ENCODE data around the gene STXBP5. TPM values are rescaled to one million over a fixed set of nuclear protein-coding genes. Genes with fewer than 3 reads are reported as not detected.
"Not testable (repeated sequence)": the region's sequence is repeated elsewhere in the genome, so short reads cannot be mapped to it uniquely, and the experiment has no call there.

STXBP5 gene
- total and polyA plus RNA-seq, 2 experiments from 2014 or later = 11.1 to 30.3 TPM

GRCh38 chr6:147366290-147366689 is 162.1 kb downstream of the STXBP5 start:
- TF ChIP-seq EZH2 (IDR thresholded peaks at IDR 0.05; ENCODE audit: borderline replicate concordance) (no peak), EZH2phosphoT487 (IDR thresholded peaks at IDR 0.05; ENCODE audit: low read depth, severe bottlenecking, unreplicated experiment) (no peak), CTCF (IDR thresholded peaks at IDR 0.05; ENCODE audit: poor library complexity) (no peak)
- no peaks in the 10 kb centered on the region for H3K9me3 ChIP-seq (ENCODE audit: low read depth)
- H3K9me2 ChIP-seq (replicated peaks; ENCODE audit: insufficient read depth) = no peaks in the 10 kb centered on the region
- H3K27me3 ChIP-seq = no peaks in the 10 kb centered on the region
- no peak for DNase-seq (ENCODE audit: low spot score)
- no peak overlapping the region for H2AFZ ChIP-seq
- no peaks in the 10 kb centered on the region for H3K4me1 ChIP-seq (ENCODE audit: insufficient read depth)
- H3K27ac ChIP-seq = no peak overlapping the region
- no peaks in the 10 kb centered on the region for H3K79me2 ChIP-seq
- H3K36me3 ChIP-seq (replicated peaks; ENCODE audit: insufficient read depth, low read depth) = no peaks in the 10 kb centered on the region
- no peak overlapping the region for H3K4me3 ChIP-seq
- H3K4me2 ChIP-seq = no peak overlapping the region
- H4K20me1 ChIP-seq (ENCODE audit: insufficient read depth, poor library complexity, severe bottlenecking) = no peaks in the 10 kb centered on the region

DNA sequence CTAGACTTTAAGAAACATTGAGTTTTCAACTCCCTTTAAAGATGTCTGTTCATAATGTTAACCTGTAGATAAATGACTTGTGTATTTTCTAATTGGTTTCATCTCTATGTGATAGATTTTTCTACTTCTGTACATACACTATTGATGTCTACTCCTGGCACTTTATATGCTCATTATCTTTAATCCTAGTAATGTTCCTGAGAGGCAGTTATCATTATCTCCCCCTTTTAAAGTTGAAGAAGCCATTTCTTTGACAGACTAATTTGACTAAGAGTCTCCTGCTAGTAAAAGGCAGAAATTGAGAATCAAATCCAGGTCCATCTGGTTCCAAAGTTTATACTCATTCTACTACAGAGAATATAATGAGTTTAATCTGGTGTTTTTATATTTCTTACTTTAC is 167.1 kb downstream of the STXBP5 start:
- H3K27me3 ChIP-seq = no peaks in the 10 kb centered on the region
- H3K9me3 ChIP-seq (ENCODE audit: low read depth) = no peaks in the 10 kb centered on the region
- H4K20me1 ChIP-seq (ENCODE audit: insufficient read depth, poor library complexity, severe bottlenecking) = no peaks in the 10 kb centered on the region

GRCh38 chr6:147372806-147373205 is 168.6 kb downstream of the STXBP5 start:
- Histone ChIP-seq H3K4me3 (no peak overlapping the region), H3K27ac (no peak overlapping the region), H3K79me2 (no peaks in the 10 kb centered on the region), H3K4me1 (ENCODE audit: insufficient read depth) (no peaks in the 10 kb centered on the region), H3K9me3 (ENCODE audit: low read depth) (no peaks in the 10 kb centered on the region), H3K36me3 (replicated peaks; ENCODE audit: insufficient read depth, low read depth) (no peaks in the 10 kb centered on the region), H2AFZ (no peak overlapping the region), H3K27me3 (no peaks in the 10 kb centered on the region), H4K20me1 (ENCODE audit: insufficient read depth, poor library complexity, severe bottlenecking) (no peaks in the 10 kb centered on the region), H3K4me2 (no peak overlapping the region), H3K9me2 (replicated peaks; ENCODE audit: insufficient read depth) (no peaks in the 10 kb centered on the region)
- TF ChIP-seq CTCF (IDR thresholded peaks at IDR 0.05; ENCODE audit: poor library complexity) (no peak), EZH2phosphoT487 (IDR thresholded peaks at IDR 0.05; ENCODE audit: low read depth, severe bottlenecking, unreplicated experiment) (no peak), EZH2 (IDR thresholded peaks at IDR 0.05; ENCODE audit: borderline replicate concordance) (no peak)
- WGBS (ENCODE audit: low lambda C conversion rate, missing lambda C conversion rate) = 100% methylated on average over 1 of the region's 1 CpG
- DNase-seq (ENCODE audit: low spot score) = no peak

More for the DNA sequence above, 167.1 kb downstream of the STXBP5 start:
- Histone ChIP-seq H3K4me2 (no peak overlapping the region), H2AFZ (no peak overlapping the region), H3K4me3 (no peak overlapping the region), H3K4me1 (ENCODE audit: insufficient read depth) (no peaks in the 10 kb centered on the region), H3K79me2 (no peaks in the 10 kb centered on the region), H3K36me3 (replicated peaks; ENCODE audit: insufficient read depth, low read depth) (no peaks in the 10 kb centered on the region), H3K9me2 (replicated peaks; ENCODE audit: insufficient read depth) (no peaks in the 10 kb centered on the region), H3K27ac (no peak overlapping the region)
- no peak for TF ChIP-seq EZH2 (IDR thresholded peaks at IDR 0.05; ENCODE audit: borderline replicate concordance)
- no peak for TF ChIP-seq CTCF (IDR thresholded peaks at IDR 0.05; ENCODE audit: poor library complexity)
- TF ChIP-seq EZH2phosphoT487 (IDR thresholded peaks at IDR 0.05; ENCODE audit: low read depth, severe bottlenecking, unreplicated experiment) = no peak
- no peak for DNase-seq (ENCODE audit: low spot score)

- H3K4me1 ChIP-seq (ENCODE audit: insufficient read depth) = no peaks in the 10 kb centered on the region
- 94% methylated on average over 1 of the region's 1 CpG for WGBS (ENCODE audit: low lambda C conversion rate, missing lambda C conversion rate)
- DNase-seq (ENCODE audit: low spot score) = no peak
- H3K9me3 ChIP-seq (ENCODE audit: low read depth) = no peaks in the 10 kb centered on the region
- H3K27ac ChIP-seq = no peak overlapping the region
- no peaks in the 10 kb centered on the region for H4K20me1 ChIP-seq (ENCODE audit: insufficient read depth, poor library complexity, severe bottlenecking)
- no peak overlapping the region for H2AFZ ChIP-seq
- no peaks in the 10 kb centered on the region for H3K36me3 ChIP-seq (replicated peaks; ENCODE audit: insufficient read depth, low read depth)
- H3K4me2 ChIP-seq = no peak overlapping the region
- no peaks in the 10 kb centered on the region for H3K79me2 ChIP-seq
- H3K27me3 ChIP-seq = no peaks in the 10 kb centered on the region
- no peak overlapping the region for H3K4me3 ChIP-seq
- TF ChIP-seq EZH2phosphoT487 (IDR thresholded peaks at IDR 0.05; ENCODE audit: low read depth, severe bottlenecking, unreplicated experiment) (no peak), EZH2 (IDR thresholded peaks at IDR 0.05; ENCODE audit: borderline replicate concordance) (no peak), CTCF (IDR thresholded peaks at IDR 0.05; ENCODE audit: poor library complexity) (no peak)
- no peaks in the 10 kb centered on the region for H3K9me2 ChIP-seq (replicated peaks; ENCODE audit: insufficient read depth)
Observed at GRCh38 chr6:147378819-147379218, 174.6 kb downstream of the STXBP5 start.

DNA sequence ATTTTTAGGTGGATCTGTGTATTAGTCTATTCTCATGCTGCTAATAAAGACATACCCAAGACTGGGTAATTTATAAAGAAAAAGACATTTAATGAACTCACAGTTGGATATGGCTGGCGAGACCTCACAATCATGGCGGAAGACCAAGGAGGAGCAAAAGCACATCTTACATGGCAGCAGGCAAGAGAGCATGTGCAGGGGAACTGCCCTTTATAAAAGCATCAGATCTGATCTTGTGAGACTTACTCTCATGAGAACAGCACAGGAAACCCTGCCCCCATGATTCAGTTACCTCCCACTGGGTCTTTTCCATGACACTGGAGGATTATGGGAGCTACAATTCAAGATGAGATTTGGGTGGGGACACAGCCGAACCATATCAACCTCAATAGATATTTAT is 176.6 kb downstream of the STXBP5 start:
- H3K9me3 ChIP-seq (ENCODE audit: low read depth); H3K4me1 ChIP-seq (ENCODE audit: insufficient read depth); H3K4me3 ChIP-seq; H3K27ac ChIP-seq; H2AFZ ChIP-seq; DNase-seq (ENCODE audit: low spot score); H4K20me1 ChIP-seq (ENCODE audit: insufficient read depth, poor library complexity, severe bottlenecking); H3K4me2 ChIP-seq; H3K79me2 ChIP-seq; H3K36me3 ChIP-seq (replicated peaks; ENCODE audit: insufficient read depth, low read depth); H3K27me3 ChIP-seq; H3K9me2 ChIP-seq (replicated peaks; ENCODE audit: insufficient read depth): not testable (repeated sequence)
- 96% methylated on average over 3 of the region's 3 CpGs for whole genome bisulfite sequencing (ENCODE audit: low lambda C conversion rate, missing lambda C conversion rate)

Data from hepatocyte (in vitro differentiated cells).